Effector CD4-positive, alpha-beta T cell (primary cell): Measurements from ENCODE around the gene MRPL41.
"Not testable (repeated sequence)": the region's sequence is repeated elsewhere in the genome, so short reads cannot be mapped to it uniquely, and the experiment has no call there.

Experiments
- DNase-seq: peaks from one replicate; pipeline ENCODE4 v3.0.0-alpha.2; 2020

The MRPL41 gene

DNA sequence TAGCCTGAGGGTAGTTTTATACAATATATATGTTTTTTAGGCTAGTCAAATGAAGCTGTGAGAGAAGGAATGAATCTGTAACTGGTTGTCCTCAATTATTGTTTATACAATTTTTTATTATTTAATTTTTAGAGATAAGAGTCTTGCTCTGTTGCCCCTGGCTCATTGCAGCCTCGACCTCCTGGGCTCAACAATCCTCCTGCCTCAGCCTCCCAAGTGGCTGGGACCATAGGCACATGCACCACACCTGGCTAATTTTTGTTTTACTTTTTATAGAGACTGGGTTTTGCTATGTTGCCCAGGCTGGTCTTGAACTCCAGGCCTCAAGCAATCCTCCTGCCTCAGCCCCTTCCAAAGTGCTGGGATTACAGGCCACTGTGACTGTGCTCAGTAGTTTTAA, 2.7 kb downstream of the MRPL41 start:
- no peak for DNase-seq

DNA sequence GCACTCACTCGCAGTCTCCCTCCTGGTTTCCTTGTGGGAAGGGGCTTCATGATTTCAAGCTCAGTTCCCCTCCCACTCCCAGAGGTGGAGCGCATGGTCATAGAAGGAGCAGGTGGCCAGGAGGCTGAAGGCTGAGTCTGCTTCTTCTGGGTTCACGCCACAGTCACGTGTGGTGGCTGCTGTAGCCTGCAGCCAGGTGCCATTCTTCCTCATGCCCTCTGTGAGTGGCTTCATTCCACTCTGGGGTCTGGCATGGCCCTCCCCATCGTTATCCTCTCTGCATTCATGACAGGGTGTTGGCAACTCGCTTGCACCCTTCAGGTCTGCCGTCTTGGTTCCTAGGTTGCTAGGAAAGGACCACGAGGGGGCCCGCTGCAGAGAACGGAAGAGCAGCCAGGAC, 3.5 kb downstream of the MRPL41 start:
- no peak for DNase-seq

DNA sequence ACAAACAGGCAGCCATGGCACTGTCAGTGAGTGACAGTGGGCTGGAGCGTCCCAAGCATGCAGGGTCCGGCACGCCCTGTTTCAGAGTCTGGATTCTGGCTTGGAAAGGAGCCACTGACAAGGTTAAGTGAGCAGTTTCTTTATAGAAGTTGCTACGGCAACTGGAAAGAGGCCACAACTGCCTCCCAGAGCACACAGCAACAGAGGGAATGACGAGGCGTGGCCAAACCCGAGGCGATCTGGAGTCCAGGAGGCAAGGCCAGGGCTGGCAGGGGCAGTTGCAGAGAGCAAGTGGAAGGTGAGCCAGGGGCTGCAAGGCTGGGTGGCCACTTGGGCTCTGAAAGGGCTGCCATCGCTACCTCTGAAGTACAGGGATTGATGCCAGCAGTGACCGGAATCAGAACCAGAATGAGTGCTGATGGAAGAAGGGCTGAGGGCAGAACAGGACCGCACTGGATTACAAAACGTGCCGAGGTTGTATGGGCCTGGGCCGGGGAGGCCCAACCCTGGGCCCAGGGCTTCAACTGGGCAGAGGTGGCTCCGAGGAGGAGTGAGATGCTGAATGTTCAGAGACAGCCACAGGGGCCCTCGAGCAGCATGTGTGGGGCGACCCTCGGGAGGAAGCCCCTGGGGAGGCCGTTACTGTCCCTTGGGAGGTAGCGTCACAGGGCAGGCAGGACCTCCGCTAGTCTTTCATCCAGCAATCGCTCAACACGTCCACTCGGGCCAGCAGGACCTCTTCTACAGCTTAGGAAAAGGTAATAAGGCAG, 4.6 kb downstream of the MRPL41 start:
- no peak for DNase-seq

DNA sequence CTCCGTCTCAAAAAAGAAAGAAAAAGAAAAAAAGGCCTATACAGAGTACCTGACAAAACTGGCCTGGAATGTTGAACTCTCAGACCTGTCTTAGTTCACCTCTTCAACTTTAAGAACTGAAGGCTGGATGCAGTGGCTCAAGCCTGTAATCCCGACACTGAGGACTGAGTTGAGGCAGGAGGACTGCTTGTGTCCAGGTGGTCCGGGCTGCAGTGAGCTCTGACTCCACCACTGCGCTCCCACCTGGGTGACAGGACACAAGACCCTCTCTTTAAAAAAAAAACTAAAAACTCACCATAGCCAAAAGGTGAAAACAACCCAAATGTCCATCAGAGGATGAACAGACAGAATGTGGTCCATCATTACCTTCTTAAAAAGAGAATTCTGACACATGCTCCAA, 6.4 kb downstream of the MRPL41 start:
- no peak for DNase-seq

GRCh38 chr9:137564134-137564533, 12.5 kb downstream of the MRPL41 start:
- DNase-seq = no peak

- DNase-seq = no peak
Measured at GRCh38 chr9:137564817-137565411, 13.2 kb downstream of the MRPL41 start.

DNA sequence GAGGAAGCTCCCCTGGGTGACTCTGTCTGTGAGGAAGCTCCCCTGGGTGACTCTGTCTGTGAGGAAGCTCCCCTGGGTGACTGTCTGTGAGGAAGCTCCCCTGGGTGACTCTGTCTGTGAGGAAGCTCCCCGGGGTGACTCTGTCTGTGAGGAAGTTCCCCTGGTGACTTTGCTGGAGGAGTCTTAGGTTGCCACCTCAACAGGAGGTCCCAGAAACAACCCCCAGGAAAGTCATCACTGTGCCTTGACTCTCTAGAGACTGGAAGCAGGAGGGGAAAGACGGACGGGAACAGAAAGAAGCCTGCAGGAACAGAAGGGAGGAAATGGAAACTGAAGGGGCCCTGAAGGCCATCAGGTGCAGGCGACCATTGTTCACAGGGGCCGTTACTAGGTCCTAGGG, 16.8 kb downstream of the MRPL41 start:
- not testable (repeated sequence) for DNase-seq

- no peak for DNase-seq
Measured at GRCh38 chr9:137569609-137570203, 18.0 kb downstream of the MRPL41 start.

GRCh38 chr9:137570566-137570965, 18.9 kb downstream of the MRPL41 start:
- DNase-seq = no peak

- no peak for DNase-seq
Measured at GRCh38 chr9:137574192-137574591, 22.5 kb downstream of the MRPL41 start.

DNA sequence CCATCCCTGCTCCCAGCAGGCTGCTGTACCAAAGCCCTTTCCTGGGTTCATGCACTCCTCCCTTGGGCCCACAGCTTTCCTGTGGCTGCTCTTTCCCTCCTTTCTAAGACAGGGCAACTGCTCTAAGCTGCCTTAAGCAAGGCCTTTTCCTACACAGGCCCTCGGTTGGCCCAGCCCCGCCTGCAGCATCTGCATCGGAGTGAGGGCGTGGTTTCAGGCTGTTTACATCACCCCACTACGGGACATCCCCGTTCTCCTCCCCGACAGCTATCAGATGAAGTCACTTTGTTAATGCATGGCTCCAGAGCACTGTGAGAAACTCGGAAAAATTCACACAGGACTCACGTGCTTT, 23.7 kb downstream of the MRPL41 start:
- no peak for DNase-seq

DNA sequence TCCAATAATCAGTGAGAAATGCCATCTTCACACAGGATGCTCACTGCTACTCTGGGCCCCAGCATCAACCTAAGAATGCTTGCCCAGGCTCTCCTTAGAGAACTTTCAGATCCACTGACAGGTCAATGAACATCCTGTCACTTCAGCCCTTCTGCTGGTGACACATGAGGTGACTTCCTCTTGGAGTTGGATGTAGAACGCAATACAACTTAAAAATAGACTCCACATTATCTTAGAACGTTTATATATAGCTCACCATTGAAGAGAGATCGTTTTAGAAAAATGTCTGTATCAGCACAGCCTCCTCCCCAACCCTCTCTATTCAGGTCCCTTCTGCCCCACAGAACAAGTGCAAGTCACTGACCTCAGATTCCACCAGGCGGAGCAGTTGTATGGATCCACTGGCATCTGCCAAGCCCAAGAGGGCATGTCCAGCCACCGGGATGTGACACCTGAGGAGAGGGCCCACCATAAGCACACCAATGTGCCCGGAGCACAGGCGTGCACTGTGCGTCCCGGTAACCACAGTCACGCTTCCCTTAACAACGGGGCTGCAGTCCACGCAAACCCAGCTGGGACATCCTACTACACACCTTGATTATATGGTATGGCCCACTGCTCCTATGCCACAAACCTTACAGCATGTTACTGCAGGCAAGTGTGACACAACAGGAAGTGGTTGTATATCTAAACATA, 24.2 kb downstream of the MRPL41 start:
- no peak for DNase-seq

GRCh38 chr9:137578518-137579258, 27.0 kb downstream of the MRPL41 start, which contains the start of gene DPH7:
Gene DPH7, minus strand, starts transcription at chr9:137578925. Its CDS starts 148 bp downstream, at chr9:137578777.
- DNase-seq = peak; percentile 96

- no peak for DNase-seq
Measured at GRCh38 chr9:137579259-137579604, 27.6 kb downstream of the MRPL41 start.

DNA sequence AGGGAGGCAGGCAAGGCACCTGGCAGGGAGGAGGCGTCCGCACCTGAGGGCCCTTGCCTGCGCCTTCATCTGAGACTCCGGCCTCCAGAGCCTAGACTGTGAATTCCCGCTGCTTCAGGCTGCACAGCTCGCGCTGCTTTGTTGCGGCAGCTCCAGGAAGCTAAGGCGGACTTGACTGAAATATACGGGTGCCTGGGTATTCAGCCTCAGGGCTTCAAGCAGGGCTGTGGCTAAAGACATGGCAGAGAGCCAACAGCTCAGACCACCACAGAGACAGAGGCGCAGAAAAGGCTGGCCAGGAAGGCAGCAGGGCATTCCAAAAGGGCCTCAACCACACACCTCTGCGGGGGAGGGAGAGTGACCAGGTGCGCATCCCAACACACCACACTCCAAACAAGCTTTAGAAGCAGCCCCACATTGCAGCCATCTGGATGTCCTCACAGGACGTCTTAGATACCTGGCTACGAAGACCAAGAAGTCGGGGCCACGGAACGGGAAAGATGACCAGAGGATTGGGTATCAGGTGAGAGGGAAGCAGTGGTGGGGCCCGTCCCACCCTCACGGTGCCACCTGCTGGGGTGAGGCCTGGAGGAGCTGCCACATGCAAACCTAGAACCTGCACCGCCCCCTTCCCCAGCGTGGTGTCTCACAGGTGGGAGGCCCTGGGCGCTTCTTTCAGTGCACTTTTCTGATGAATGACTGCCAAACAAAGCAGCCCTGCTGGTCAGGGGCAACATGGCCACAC, 28.7 kb downstream of the MRPL41 start:
- DNase-seq = no peak

DNA sequence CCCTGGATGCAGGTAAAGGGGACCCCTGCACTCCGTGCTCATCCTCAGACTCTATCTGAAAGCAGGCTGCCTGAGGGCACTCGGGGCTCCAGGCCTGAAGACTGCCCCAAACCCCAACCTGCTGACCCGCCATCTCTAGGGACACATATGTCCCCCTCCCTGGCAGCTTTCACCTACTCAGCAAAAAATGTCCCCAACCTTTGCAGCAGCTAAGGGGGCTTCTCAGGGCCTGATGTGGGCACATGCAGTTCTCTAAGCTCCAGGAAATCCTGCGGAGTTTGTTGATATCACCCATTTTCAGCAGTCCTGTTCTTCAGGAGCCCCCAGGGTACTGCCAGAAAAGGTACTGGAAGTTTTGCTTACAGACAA, 29.3 kb downstream of the MRPL41 start:
- DNase-seq = no peak

DNA sequence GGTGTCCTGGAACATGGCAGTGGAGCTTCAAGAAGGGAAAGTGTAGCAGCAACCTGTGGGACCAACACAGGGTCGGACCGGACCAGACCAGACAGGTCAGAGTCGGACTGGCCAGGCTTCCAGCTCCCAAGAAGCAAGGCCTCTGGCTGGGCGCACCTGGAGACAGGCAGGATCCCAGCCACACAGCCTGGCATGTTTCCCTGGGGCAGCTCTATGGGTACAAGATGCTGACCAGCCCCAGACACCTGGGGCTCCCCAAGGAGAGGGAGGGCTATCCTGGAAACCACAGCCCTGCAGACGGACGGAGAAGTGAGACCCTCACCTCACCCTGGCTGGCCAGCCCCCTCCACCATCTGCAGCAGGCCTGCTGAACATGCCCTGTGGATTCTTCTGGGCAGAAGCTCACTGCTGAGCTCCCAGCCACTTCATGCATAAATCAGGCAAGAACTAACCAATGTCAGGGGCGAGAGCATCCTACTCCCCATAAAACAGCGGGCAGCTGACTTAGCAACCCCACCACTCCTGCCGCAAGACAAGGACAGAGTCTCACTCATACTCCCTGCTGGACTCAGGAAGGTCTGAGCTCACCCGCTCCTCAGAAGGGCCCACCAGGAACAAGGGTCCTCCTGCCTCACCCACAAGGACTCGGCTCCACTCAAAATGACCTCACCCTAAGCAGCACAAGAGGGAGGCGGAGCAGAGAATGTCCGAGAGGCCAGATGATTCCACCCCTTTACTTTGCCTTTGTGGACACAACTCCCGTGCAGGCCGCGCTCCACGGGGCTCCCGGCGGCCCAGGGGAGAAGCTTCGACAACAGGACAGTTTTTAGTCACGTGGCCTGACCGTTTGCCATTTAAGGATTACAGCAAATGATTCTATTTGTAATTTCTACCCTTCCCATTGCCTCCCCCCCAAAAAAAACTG, 29.9 kb downstream of the MRPL41 start:
- DNase-seq = no peak

- no peak for DNase-seq
Measured at GRCh38 chr9:137582286-137582860, 30.7 kb downstream of the MRPL41 start.

GRCh38 chr9:137583347-137583746, 31.7 kb downstream of the MRPL41 start:
- no peak for DNase-seq

DNA sequence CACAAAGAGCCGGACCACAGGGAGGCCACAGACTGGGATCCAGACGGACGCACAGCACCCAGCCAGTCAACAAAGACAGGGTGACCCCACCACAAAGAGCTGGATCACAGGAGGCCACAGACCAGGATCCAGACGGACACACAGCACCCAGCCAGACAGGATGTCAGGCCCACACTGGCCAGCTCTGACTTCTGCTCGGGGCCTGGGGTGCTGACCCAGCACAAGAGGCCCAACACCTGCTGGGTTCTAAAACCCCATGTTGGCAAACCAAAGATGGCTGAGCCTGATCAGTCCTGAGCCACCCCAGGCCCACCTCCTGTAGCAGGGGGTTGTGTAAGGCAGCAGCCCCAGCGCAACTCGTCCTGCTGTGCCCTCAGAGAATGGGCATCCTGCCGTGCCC, 32.3 kb downstream of the MRPL41 start:
- no peak for DNase-seq

GRCh38 chr9:137586854-137587253, 35.2 kb downstream of the MRPL41 start:
- DNase-seq = no peak
